Posterior vena cava (tissue), 2 donors: ENCODE results near the gene LSM4. TPM values are rescaled to one million over a fixed set of nuclear protein-coding genes. Genes with fewer than 3 reads are reported as not detected.

Experiments
- DNase-seq: peaks from one replicate; pipeline ENCODE4 v3.0.0-alpha.2; 2020; ENCODE audit warnings: low spot score
- intact Hi-C, 2 donors: fragments of 100-400 bp; cut with DNase I; formaldehyde crosslinking; loops; one replicate each; pipeline versions ENCODE4 v1.14.1 to v1.14.2; 2022 to 2023
- microRNA-seq, 2 donors: library from miRNA; unstranded; fragments of <30 nt; microRNA quantifications; one replicate each; pipeline ENCODE4 v1.2.0, GENCODE V29; 2020 to 2021; ENCODE audit warnings: borderline microRNAs expressed in 2 of 2
- total RNA-seq, 2 donors: library from RNA; stranded (reverse); fragmentation: NEBNext Ultra II Directional; extraction: Animal tissue kit (Norgen Biotek cat#: 25700); gene quantifications; one replicate each; pipeline ENCODE4 v1.2.1, GENCODE V29; 2021
- donor health status: DM: yes; HTN: yes; CAD: no.
- donor health status: DM: yes; HTN: yes; CAD: no.

Gene LSM4
- total RNA-seq, 2 donors from 2014 or later: 44.4 to 46.9 TPM

DNA sequence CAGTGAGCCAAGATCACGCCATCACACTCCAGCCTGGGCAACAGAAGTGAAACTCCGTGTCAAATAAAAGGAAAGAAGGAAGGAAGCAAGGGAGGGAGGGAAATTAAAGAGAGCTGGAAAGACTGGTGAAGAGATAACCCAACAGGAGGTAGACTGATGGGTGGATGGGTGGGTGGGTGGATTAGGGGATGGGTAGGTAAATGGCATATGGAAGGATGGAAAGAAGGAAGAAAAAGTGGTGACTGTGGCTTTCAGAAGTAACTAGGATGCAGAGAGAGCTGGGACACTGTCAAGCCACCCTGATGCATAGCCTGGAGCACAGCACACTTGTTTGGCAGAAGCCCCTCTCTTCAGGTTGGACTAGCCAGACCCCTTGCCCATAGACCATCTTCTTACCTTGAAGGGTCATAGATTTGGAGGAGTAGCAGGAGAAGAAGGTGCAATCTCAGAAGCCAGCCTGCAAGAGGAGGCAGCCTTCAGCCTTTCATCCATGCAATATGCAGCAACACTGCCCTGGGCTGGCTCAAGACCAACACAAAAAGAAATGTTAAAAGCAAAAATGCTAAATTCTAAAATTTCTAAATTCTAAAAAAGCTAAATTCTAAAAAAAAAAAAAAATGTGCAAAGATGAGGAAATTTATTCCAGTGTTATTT is 53.7 kb downstream of the LSM4 start:
- no peak for DNase-seq
- intact Hi-C loops: no loop called here

DNA sequence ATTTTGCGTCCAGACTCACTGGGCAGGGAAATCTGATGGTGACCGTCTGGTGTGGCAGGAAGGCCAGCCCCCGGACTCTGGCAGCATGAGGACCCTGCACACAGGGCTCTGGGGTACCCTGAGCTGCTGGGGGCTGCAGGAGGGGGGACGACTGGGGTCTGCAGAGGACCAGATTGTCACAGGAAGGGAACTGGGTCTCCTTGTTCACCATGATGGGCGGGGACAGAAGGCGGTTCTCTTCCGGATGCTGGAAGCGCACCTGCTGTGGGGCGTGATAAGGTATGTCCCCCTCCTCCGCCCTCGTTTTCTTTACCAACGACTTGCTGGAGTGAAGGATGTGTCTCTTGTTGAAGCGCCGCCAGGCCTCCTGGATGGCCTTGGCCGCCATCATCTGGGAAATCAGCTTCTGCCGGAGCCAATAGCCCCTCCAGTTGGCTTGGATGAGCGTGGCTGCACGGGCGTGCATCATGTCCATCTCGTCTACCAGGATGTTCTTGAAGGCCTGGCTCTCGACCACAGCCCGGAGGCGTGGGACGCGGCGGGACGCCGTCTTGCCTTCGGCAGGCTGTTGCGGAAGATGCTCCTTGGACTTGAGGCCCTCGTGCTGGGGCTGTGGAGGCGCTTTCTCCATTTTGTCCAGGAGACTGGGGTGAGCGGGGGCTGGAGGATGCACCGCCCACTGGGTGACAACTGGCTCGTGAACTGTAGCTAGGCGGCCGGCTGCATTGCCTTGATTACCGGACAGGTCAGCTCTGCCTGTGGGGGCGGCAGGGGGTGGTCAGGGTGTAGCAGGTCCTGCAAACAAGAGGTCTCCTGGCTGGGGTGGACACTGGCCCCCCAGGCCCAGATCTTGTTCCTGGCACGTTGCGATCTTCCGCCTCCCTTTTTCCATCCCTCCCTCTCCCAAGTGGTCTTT is 55.8 kb downstream of the LSM4 start:
- no peak for DNase-seq
- intact Hi-C loops: no loop called here

DNA sequence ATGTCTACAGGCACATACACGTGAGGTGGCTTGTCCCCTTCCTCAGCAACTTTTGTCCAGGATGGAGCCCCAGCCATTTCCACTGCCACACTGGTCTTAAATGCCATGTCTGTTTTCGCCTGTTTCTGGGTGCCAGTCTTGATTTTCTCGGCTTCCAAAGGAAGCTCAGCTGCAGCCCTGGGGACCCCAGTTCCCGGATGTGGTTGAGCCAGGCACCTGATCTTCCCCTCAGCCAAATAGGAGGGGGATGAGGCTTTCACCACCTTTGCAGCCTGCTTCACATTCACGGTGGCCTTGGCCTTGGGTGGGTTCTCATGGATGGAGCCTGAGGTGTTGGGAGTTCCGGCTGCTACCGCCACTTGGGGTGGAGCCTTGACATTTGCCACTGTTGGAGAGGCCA is 57.3 kb downstream of the LSM4 start:
- no peak for DNase-seq
- intact Hi-C loops: no loop called here

DNA sequence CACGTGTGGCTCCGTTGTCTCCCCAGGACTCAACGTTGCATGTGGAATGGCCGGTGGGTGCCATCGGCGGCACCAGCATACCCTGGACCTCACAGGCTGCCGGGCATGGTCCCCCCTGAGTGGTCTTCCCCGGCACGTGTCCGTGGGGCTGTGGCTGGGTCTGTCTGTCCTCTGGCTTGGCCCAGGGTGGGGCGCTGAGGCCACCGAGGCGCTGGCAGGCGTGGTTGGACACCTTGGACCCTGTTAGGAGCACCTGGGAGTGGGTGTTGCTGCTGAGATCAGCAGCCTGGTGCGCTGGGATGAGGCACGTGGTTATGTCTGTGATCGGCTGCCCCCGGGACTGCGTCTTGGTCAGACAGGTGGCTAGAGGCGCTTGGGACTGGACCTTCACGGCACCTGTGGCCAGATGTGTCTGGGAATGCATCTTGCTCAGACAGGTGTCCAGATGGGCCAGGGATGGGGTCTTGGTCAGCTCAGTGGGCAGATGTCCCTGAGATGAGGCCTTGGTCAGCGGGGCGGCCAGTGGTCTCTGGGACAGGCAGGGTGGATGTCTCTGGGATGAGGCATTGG is 57.8 kb downstream of the LSM4 start:
- intact Hi-C loops: no loop called here
- DNase-seq: no peak

DNA sequence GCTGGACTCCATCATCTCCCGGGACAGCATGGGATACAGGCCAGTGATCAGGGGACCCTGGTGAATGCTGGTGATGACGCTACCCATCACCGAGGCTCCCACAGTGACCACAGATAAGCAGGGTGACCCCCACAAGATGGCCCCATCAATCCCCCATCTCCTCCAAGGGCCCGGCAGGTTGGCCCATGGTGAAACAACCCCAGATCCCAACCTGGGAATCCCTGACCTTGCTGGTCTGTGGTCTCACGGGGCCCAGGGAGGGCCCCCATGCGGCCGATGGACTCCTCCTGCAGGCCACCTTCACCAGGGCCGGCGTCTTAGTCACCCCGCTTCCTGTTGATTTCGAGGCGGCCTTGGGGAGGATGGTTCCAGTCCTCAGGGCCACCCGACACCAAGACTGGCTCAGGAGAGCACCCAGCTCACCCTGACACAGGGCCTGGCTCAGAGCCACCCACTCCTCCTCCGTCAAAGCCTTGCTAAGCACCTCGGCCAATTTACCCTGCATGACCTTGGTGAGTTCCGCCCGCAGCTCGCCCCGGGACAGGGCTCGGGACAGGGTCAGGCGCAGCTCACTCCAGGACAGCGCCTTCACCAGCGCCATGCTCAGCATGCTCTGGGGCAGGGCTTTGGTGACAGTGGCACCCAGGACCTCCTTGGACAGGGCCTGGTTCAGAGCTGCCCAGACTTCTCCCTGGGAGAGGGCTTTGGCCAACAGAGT is 58.6 kb downstream of the LSM4 start:
- DNase-seq: no peak
- intact Hi-C loops: no loop called here

DNA sequence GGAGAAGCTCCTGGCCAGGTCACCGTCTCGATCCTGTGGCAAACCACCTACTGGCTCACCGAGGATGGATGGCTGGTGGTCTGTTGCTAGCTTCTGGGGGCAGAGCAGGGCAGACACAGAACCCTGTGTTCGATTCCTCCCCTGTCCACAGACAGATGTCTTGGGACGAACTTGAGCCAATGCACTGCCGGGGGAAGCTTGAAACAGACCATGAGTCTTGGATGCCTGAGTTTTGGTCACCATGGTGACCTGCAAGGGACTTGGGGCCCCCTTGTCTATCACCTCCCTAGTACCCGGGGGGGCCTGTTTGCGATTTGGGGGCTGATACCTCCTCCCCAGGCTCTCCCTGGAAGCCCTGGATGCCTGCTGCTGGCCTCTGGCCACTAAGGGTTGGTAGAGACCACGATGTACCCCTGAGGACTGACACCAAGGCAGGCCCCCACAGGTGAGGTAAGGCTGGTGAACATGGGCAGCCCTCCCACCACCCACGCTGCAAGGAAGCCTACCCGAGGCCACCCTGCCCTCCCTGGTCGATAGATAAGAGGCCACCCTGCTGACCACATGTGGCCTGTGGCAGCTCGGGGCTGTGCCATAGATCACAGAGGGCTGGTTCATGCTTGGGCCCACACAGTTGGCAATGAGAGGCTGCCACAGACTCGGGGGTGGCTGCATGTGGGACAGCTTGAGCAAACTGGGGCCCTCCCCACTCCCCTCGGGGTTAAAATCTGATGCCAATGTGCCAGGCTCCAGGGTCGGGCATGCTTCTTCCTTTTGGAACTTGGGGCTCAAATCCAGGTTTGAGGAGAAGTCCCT is 59.3 kb downstream of the LSM4 start:
- intact Hi-C loops: no loop called here
- no peak for DNase-seq

DNA sequence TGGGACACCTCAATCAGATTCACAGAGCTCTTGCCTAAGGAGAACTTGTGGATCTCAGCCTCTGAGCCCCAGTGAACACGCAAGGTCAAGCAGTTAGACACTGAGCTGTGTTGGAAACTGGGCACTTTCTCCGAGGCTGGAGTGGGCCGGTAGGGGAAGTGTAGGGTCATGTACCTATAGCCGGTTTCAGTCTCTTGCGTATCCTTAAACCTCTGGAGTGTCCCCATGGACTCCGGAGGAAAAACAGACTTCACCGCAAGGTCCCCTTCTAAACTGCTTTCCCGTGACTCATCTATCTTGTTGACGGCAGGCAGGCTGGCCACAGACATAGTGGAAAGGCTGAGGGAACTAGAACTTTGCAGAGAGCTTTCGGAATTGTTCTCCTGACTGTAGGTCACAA is 60.0 kb downstream of the LSM4 start:
- intact Hi-C loops: no loop called here
- no peak for DNase-seq

DNA sequence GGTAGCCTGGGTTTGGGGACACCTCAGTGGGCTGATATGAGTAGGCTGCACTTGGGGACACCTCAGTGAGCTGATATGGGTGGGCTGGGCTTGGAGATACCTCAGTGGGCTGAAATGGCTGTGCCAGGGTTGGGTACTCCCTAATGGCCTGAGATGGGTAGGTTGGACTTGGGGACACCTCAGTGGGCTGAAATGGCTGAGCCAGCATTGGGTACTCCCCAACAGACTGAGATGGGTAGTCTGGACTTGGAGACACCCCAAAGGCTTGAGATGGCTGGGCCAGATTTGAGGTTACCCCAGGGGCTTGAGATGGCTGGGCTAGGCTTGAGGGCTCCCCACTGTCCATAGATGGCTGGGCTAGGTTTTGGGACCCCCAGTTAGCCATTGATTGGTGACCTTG is 60.7 kb downstream of the LSM4 start:
- no peak for DNase-seq
- intact Hi-C loops: no loop called here

DNA sequence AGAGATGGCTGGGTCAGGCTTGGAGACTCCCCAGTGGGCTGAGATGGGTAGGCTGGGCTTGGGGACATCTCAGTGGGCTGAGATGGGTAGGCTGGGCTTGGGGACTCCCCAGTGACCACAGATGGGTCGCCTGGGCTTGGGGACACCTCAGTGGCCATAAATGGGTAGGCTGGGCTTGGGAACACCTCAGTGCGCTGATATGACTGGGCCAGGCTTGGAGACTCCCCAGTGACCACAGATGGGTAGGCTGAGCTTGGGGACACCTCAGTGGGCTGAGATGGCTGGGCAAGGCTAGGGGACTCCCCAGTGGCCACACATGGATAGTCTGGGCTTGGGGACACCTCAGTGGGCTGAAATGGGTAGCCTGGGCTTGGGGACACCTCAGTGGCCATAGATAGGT is 61.4 kb downstream of the LSM4 start:
- intact Hi-C loops: no loop called here

DNA sequence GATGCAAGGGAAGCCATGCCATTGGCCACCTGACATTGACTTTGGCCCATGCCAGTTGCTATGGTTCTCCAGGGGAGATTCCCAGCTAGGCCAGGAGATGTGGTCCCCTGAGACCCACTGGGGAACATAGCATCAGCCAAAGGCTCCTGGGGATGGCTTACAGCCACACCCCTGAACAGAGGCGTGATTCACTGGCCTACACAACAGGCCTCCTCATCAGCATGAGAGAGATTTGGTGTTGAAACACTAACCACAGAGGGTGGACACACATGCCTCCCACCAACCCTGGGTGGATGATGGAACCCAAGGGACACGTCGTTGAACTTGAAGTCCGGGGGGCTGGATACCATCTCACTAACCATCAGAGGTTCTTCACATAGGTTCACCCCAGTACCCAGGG is 63.0 kb downstream of the LSM4 start:
- DNase-seq: no peak
- intact Hi-C loops: loop anchor here in 1 of 2 donors (10.0 kb wide), 1 partner anchor 55 kb away; the partner anchor contains the start of gene RAB3A

More for the DNA sequence above, 61.4 kb downstream of the LSM4 start:
- DNase-seq: no peak

DNA sequence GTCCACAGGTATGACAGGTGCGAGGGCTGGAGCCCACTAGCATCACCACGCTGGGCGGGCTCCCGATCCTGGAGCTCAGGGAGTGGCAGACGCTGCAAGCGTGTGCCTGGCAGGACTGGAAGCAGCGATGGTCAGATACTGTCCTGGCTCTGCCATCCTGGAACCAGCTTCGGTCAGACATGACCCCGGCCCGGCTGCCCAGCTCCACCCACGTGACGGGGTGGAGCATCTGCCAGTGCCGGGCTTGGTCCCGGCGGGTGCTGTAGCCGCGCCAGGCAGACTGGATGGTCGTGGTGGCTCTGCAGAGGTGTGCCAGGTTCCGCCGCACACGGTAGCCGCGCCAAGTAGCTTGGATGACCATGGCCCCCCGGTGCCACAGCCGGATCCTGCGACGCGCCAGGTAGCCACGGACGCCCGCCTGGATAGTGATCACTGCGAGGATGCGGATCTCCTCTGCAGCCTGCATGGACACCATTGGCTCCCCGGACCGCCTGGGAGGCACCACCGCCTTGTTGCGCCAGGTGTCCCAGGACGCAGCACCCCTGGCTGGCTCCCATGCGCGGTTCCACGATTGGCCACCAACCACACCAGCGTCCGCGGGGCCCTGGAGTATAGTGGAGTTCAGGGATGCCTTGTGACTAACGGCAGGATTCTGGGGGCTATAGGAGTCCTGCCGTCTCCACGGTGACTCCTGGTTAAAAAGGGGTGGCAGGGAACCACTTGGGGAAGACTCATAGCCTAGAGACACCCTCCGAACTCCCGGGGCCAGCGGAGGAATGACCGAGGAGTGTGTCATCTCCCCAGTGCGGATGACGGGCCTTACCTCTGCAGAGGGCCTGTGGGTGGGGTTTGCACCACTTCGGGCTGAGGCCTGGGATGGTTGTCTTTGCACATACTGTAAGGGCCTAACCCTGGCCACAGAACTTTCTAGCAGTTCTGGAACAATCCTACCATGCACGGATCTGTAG is 65.1 kb downstream of the LSM4 start:
- no peak for DNase-seq
- intact Hi-C loops: loop anchor here in 1 of 2 donors (10.0 kb wide), 1 partner anchor 53 kb away; the partner anchor contains the start of gene RAB3A

Small RNA genes lying within 50 kb of the gene (microRNA-seq; reads per million reads assigned to microRNA genes)
- 0.97 to 2.1 reads per million in 2 donors for gene MIR3188

Other genes with a start within 250 kb of the LSM4 start
- 1 to 10 TPM; 1.7 to 2.3 TPM for gene IL12RB1, start 236.1 kb downstream of the LSM4 start, total RNA-seq
- 1 to 10 TPM; 5.6 to 7.1 TPM for gene MAST3, start 225.3 kb downstream of the LSM4 start, total RNA-seq
- gene PIK3R2, start 169.9 kb downstream of the LSM4 start, total RNA-seq: 10 to 100 TPM; 11.5 to 13.0 TPM
- gene IFI30, start 149.3 kb downstream of the LSM4 start, total RNA-seq: 10 to 100 TPM; 60.7 to 76.7 TPM
- 1 to 10 TPM; 6.1 to 6.6 TPM for gene MPV17L2, start 129.9 kb downstream of the LSM4 start, total RNA-seq
- gene RAB3A, start 119.0 kb downstream of the LSM4 start, total RNA-seq: 1 to 10 TPM; 1.9 to 2.9 TPM
- gene PDE4C, start 96.6 kb downstream of the LSM4 start, total RNA-seq: 1 to 10 TPM in 1 of 2 donors, under 1 TPM in 1; 0.90 to 1.1 TPM
- gene IQCN, start 48.6 kb downstream of the LSM4 start, total RNA-seq: 1 to 10 TPM; 2.6 to 4.9 TPM
- 100 to 1,000 TPM; 192 to 231 TPM for gene JUND, start 41.5 kb downstream of the LSM4 start, total RNA-seq
- 10 to 100 TPM; 42.8 to 48.6 TPM for gene PGPEP1, start 17.5 kb upstream of the LSM4 start, total RNA-seq
- gene GDF15, start 63.1 kb upstream of the LSM4 start, total RNA-seq: 1 to 10 TPM; 3.1 to 4.5 TPM
- gene LRRC25, start 74.5 kb upstream of the LSM4 start, total RNA-seq: 10 to 100 TPM in 1 of 2 donors, 1 to 10 TPM in 1; 6.8 to 16.8 TPM
- gene SSBP4, start 96.3 kb upstream of the LSM4 start, total RNA-seq: 10 to 100 TPM; 54.4 to 56.9 TPM
- gene ISYNA1, start 115.1 kb upstream of the LSM4 start, total RNA-seq: 10 to 100 TPM; 27.5 to 28.1 TPM
- 10 to 100 TPM; 19.5 to 20.7 TPM for gene ELL, start 199.0 kb upstream of the LSM4 start, total RNA-seq
- gene FKBP8, start 220.5 kb upstream of the LSM4 start, total RNA-seq: 100 to 1,000 TPM; 189 to 224 TPM
- 10 to 100 TPM; 63.9 to 75.2 TPM for gene KXD1, start 234.8 kb upstream of the LSM4 start, total RNA-seq
- 100 to 1,000 TPM; 725 to 767 TPM for gene UBA52, start 248.8 kb upstream of the LSM4 start, total RNA-seq